ENCODE results near the gene TOGARAM2. TPM values are rescaled to one million over a fixed set of nuclear protein-coding genes. Genes with fewer than 3 reads are reported as not detected.

TOGARAM2 gene
- total and polyA plus RNA-seq, 8 donors, result 1.5 to 7.3 (median 4.1) TPM

- Histone ChIP-seq H3K4me1 (no peaks in the 10 kb centered on the region), H3K36me3 (no peaks in the 10 kb centered on the region), H3K27me3 (no peaks in the 10 kb centered on the region), H3K27ac (no peak within 1 kb of the TSS), H3K9me3 (peaks cover 0 to 7% of the 10 kb centered on the region in 2 donors), H3K4me3 (no peak within 1 kb of the TSS)
- intact Hi-C loops (cut with DNase I), result no loop called here
- ATAC-seq (no peak), DNase-seq (no peak)
- TF ChIP-seq CTCF (IDR thresholded peaks at IDR 0.05), result no peak
Measured at GRCh38 chr2:29074411-29074810, 93.3 kb downstream of the TOGARAM2 start, which contains the start of gene PCARE. TSS of gene PCARE (minus strand) at chr2:29074523. CDS start at chr2:29074261, 262 bp downstream.

GRCh38 chr2:29075894-29076705 lies 95.0 kb downstream of the TOGARAM2 start:
- Histone ChIP-seq H3K4me1 (peaks cover 0 to 8% of the 10 kb centered on the region in 2 donors), H3K27ac (no peak overlapping the region), H3K27me3 (no peaks in the 10 kb centered on the region), H3K9me3 (peaks cover 0 to 20% of the 10 kb centered on the region in 2 donors), H3K4me3 (no peak overlapping the region), H3K36me3 (no peaks in the 10 kb centered on the region)
- no peak for DNase-seq
- intact Hi-C loops (cut with DNase I), result no loop called here
- no peak for TF ChIP-seq CTCF (IDR thresholded peaks at IDR 0.05)
- no peak for ATAC-seq

- DNase-seq, result no peak
- no peak for ATAC-seq
- no peak overlapping the region for H3K4me3 ChIP-seq
- TF ChIP-seq CTCF (IDR thresholded peaks at IDR 0.05), result no peak
- H3K4me1 ChIP-seq, result peaks cover 0 to 18% of the 10 kb centered on the region in 2 donors
- intact Hi-C loops (cut with DNase I), result no loop called here
- H3K36me3 ChIP-seq, result no peaks in the 10 kb centered on the region
- H3K9me3 ChIP-seq, result peaks cover 0 to 20% of the 10 kb centered on the region in 2 donors
- H3K27ac ChIP-seq, result no peak overlapping the region
- H3K27me3 ChIP-seq, result no peaks in the 10 kb centered on the region
Measured at GRCh38 chr2:29079887-29080286, 98.8 kb downstream of the TOGARAM2 start.

- Histone ChIP-seq H3K36me3 (no peaks in the 10 kb centered on the region), H3K9me3 (peaks cover 0 to 20% of the 10 kb centered on the region in 2 donors), H3K27me3 (no peaks in the 10 kb centered on the region), H3K27ac (peak overlapping the region in 1 of 2 donors; percentile 61), H3K4me3 (no peak overlapping the region), H3K4me1 (peaks cover 0 to 18% of the 10 kb centered on the region in 2 donors)
- intact Hi-C loops (cut with DNase I), result no loop called here
- ATAC-seq (peak; percentile 62), DNase-seq (no peak)
- TF ChIP-seq CTCF (IDR thresholded peaks at IDR 0.05), result no peak
Measured at GRCh38 chr2:29080886-29081743, 100.0 kb downstream of the TOGARAM2 start.

Measured in left lung (tissue), 10 donors.